GM23338 (cell line): ENCODE measurements around the gene NUMB. TPM values are rescaled to one million over a fixed set of nuclear protein-coding genes. Genes with fewer than 3 reads are reported as not detected.

Source experiments
- ATAC-seq: fragments of 200-7000 bp; cut with Tn5 transposase; 3 replicates; pipeline ENCODE4 v1.9.1; 2020
- DNase-seq: peaks from one replicate; pipeline ENCODE4 v3.0.0-alpha.2; 2015; ENCODE audit warnings: low spot score
- H2AFZ ChIP-seq: fragments of 200-600 bp; sonication (generic); 2 replicates; pipeline ENCODE4 v1.8.0; 2016; ENCODE audit warnings: antibody characterized with exemption, mild to moderate bottlenecking, moderate library complexity
- H3F3A ChIP-seq: fragments of 200-600 bp; sonication (generic); replicated peaks from 2 replicates; pipeline ENCODE4 v1.8.0; 2017; ENCODE audit warnings: antibody characterized with exemption, mixed run types, low read depth
- H3K27ac ChIP-seq: fragments of 200-600 bp; sonication (generic); 2 replicates; pipeline ENCODE4 v1.6.1; 2016; ENCODE audit warnings: low read depth
- H3K27me3 ChIP-seq: fragments of 200-600 bp; sonication (generic); 2 replicates; pipeline ENCODE4 v1.8.0; 2016; ENCODE audit warnings: mild to moderate bottlenecking, mixed run types, moderate library complexity; ENCODE audit not compliant: insufficient read depth
- H3K36me3 ChIP-seq: fragments of 200-600 bp; sonication (generic); 2 replicates; pipeline ENCODE4 v1.8.0; 2016; ENCODE audit warnings: mild to moderate bottlenecking; ENCODE audit not compliant: insufficient read depth
- H3K4me1 ChIP-seq: fragments of 200-600 bp; sonication (generic); 2 replicates; pipeline ENCODE4 v1.8.0; 2016; ENCODE audit warnings: mild to moderate bottlenecking, moderate library complexity; ENCODE audit not compliant: insufficient read depth
- H3K4me2 ChIP-seq: fragments of 200-600 bp; sonication (generic); 2 replicates; pipeline ENCODE4 v1.7.1; 2017; ENCODE audit warnings: mixed run types
- H3K4me3 ChIP-seq: fragments of 200-600 bp; sonication (generic); 2 replicates; pipeline ENCODE4 v1.6.1; 2016; ENCODE audit warnings: mixed run types
- H3K79me2 ChIP-seq: fragments of 200-600 bp; sonication (generic); replicated peaks from 2 replicates; pipeline ENCODE4 v1.8.0; 2017; ENCODE audit warnings: mild to moderate bottlenecking; ENCODE audit not compliant: insufficient read depth
- H3K9me2 ChIP-seq: fragments of 200-600 bp; sonication (generic); 2 replicates; pipeline ENCODE4 v1.8.0; 2017; ENCODE audit not compliant: insufficient read depth
- H4K20me1 ChIP-seq: fragments of 200-600 bp; sonication (generic); replicated peaks from 2 replicates; pipeline ENCODE4 v1.8.0; 2017; ENCODE audit warnings: mild to moderate bottlenecking; ENCODE audit not compliant: insufficient read depth
- H3K27ac Mint-ChIP-seq: 2 replicates; pipeline ENCODE4 v1.8.0; 2020; ENCODE audit warnings: inconsistent platforms, mild to moderate bottlenecking, moderate library complexity, mixed read lengths
- H3K27me3 Mint-ChIP-seq: 3 replicates; pipeline ENCODE4 v1.8.0; 2022; ENCODE audit warnings: low read depth, mild to moderate bottlenecking, moderate library complexity, mixed read lengths, inconsistent platforms; ENCODE audit not compliant: insufficient read depth, poor library complexity
- H3K36me3 Mint-ChIP-seq: 3 replicates; pipeline ENCODE4 v1.8.0; 2021; ENCODE audit warnings: low read depth, mild to moderate bottlenecking, inconsistent platforms, moderate library complexity, mixed read lengths
- H3K4me1 Mint-ChIP-seq: 3 replicates; pipeline ENCODE4 v1.8.0; 2020; ENCODE audit warnings: mild to moderate bottlenecking, inconsistent platforms, mixed read lengths
- H3K4me3 Mint-ChIP-seq: 3 replicates; pipeline ENCODE4 v1.8.0; 2021; ENCODE audit warnings: moderate library complexity, mild to moderate bottlenecking, inconsistent platforms, mixed read lengths
- H3K9me3 Mint-ChIP-seq: 3 replicates; pipeline ENCODE4 v1.8.0; 2020; ENCODE audit warnings: moderate library complexity, mild to moderate bottlenecking, inconsistent platforms, mixed read lengths
- CREB1 ChIP-seq: fragments of 250-450 bp; sonication (Bioruptor Pico); IDR thresholded peaks from 2 replicates; pipeline ENCODE4 v1.5.0; 2020; ENCODE audit warnings: low read depth, mild to moderate bottlenecking, moderate library complexity
- CTCF ChIP-seq, 2 experiments: fragments of 200-600 bp in 1 of 2; sonication (generic) in 1 of 2; conservative IDR thresholded peaks; 2 replicates each; pipeline versions ENCODE4 v1.5.1 to v1.6.1; 2016 to 2017; ENCODE audit warnings: antibody characterized with exemption in 2 of 2, low read depth in 2 of 2, mild to moderate bottlenecking in 2 of 2, moderate library complexity in 1 of 2
- ETS1 ChIP-seq: IDR thresholded peaks from 2 replicates; pipeline ENCODE4 v1.6.1; 2016; ENCODE audit warnings: antibody characterized with exemption
- EZH2 ChIP-seq: fragments of 200-600 bp; sonication (generic); IDR thresholded peaks from one replicate; pipeline ENCODE4 v1.8.0; 2017; ENCODE audit warnings: antibody characterized with exemption, mild to moderate bottlenecking, low read depth; ENCODE audit not compliant: unreplicated experiment
- EZH2phosphoT487 ChIP-seq: fragments of 200-600 bp; sonication (generic); IDR thresholded peaks from one replicate; pipeline ENCODE4 v1.8.1; 2018; ENCODE audit warnings: antibody characterized with exemption; ENCODE audit not compliant: unreplicated experiment
- JUNB ChIP-seq: IDR thresholded peaks from one replicate; pipeline ENCODE4 v1.6.1; 2016; ENCODE audit warnings: antibody characterized with exemption; ENCODE audit not compliant: unreplicated experiment
- NANOG ChIP-seq: IDR thresholded peaks from 2 replicates; pipeline ENCODE4 v1.6.1; 2016; ENCODE audit warnings: antibody characterized with exemption, borderline replicate concordance
- POLR2AphosphoS5 ChIP-seq: IDR thresholded peaks from 2 replicates; pipeline ENCODE4 v1.6.1; 2016; ENCODE audit warnings: antibody characterized with exemption, low read depth
- REST ChIP-seq: IDR thresholded peaks from one replicate; pipeline ENCODE4 v1.6.1; 2018; ENCODE audit warnings: antibody characterized with exemption; ENCODE audit not compliant: unreplicated experiment
- STAT1 ChIP-seq: IDR thresholded peaks from one replicate; pipeline ENCODE4 v1.6.1; 2016; ENCODE audit warnings: antibody characterized with exemption; ENCODE audit not compliant: unreplicated experiment
- ZNF114 ChIP-seq: fragments of 250-450 bp; sonication (Bioruptor Pico); IDR thresholded peaks from 2 replicates; pipeline ENCODE4 v1.5.0; 2020; ENCODE audit warnings: mild to moderate bottlenecking, moderate library complexity
- ZNF331 ChIP-seq: fragments of 250-450 bp; sonication (Bioruptor Pico); IDR thresholded peaks from 2 replicates; pipeline ENCODE4 v1.5.0; 2020; ENCODE audit warnings: low read depth, mild to moderate bottlenecking, moderate library complexity
- ZNF462 ChIP-seq: fragments of 250-450 bp; sonication (Bioruptor Pico); IDR thresholded peaks from 2 replicates; pipeline ENCODE4 v1.5.0; 2020; ENCODE audit warnings: mild to moderate bottlenecking, moderate library complexity
- polyA plus RNA-seq: library from polyadenylated mRNA; unstranded; fragments of >200 nt; fragmentation: Nextera tagmentation; extraction: Ambion mirVana; gene quantifications from 2 replicates; pipeline ENCODE4 v1.2.1, GENCODE V29; 2016
- total RNA-seq: library from RNA; depleted of rRNA; stranded (reverse); fragments of >200 nt; shearing (Covaris generic); gene quantifications from 2 replicates; pipeline ENCODE4 v1.2.3, GENCODE V29; 2014

The NUMB gene
- total and polyA plus RNA-seq, 2 experiments from 2014 or later, result 32.1 to 36.7 TPM

GRCh38 chr14:73266317-73266716 lies 192.0 kb downstream of the NUMB start:
- no peak overlapping the region for H2AFZ ChIP-seq
- Mint-ChIP-seq H3K27ac (no peak overlapping the region), H3K4me1 (peaks cover 3% of the 10 kb centered on the region), H3K36me3 (peaks cover 13% of the 10 kb centered on the region), H3K9me3 (no peaks in the 10 kb centered on the region), H3K4me3 (no peak overlapping the region), H3K27me3 (peaks cover 3% of the 10 kb centered on the region)
- H3K4me2 ChIP-seq, result no peak overlapping the region
- TF ChIP-seq ZNF462 (no peak), REST (no peak), NANOG (no peak), CTCF (conservative IDR thresholded peaks at IDR 0.05; ENCODE audit: low read depth in 2 of 2) (no peak), ZNF114 (CRISPR knock-in tag) (no peak), ETS1 (no peak), STAT1 (no peak), POLR2AphosphoS5 (no peak), CREB1 (no peak), JUNB (no peak), EZH2phosphoT487 (no peak), ZNF331 (CRISPR knock-in tag) (no peak), EZH2 (no peak)
- 0 out of 2 replicates have a peak, but pooled peaks cover 8% of the 10 kb centered on the region for H3F3A ChIP-seq
- no peak overlapping the region for H3K27ac ChIP-seq
- no peaks in the 10 kb centered on the region for H4K20me1 ChIP-seq
- no peaks in the 10 kb centered on the region for H3K79me2 ChIP-seq
- DNase-seq (no peak), ATAC-seq (no peak)
- H3K4me1 ChIP-seq, result peaks cover 4% of the 10 kb centered on the region
- no peaks in the 10 kb centered on the region for H3K9me2 ChIP-seq
- no peak overlapping the region for H3K4me3 ChIP-seq
- H3K36me3 ChIP-seq, result no peaks in the 10 kb centered on the region; the same call in 1 of the 2 replicates
- H3K27me3 ChIP-seq, result no peaks in the 10 kb centered on the region
